GF-D8 (cell line): ENCODE results near the gene FOXO6.
"Not testable (repeated sequence)": the region's sequence is repeated elsewhere in the genome, so short reads cannot be mapped to it uniquely, and the experiment has no call there.

Source experiments
- DNase-seq: peaks from one replicate; lab custom pipeline; 2025; lab: John Stamatoyannopoulos, UW

FOXO6 gene

GRCh38 chr1:41329662-41330587 lies 31.3 kb upstream of the FOXO6 start:
- DNase-seq: no peak

- no peak for DNase-seq
These were observed 30.4 kb upstream of the FOXO6 start for GRCh38 chr1:41330588-41331545.

- DNase-seq: no peak
These were observed 29.7 kb upstream of the FOXO6 start for GRCh38 chr1:41331546-41331917.

DNA sequence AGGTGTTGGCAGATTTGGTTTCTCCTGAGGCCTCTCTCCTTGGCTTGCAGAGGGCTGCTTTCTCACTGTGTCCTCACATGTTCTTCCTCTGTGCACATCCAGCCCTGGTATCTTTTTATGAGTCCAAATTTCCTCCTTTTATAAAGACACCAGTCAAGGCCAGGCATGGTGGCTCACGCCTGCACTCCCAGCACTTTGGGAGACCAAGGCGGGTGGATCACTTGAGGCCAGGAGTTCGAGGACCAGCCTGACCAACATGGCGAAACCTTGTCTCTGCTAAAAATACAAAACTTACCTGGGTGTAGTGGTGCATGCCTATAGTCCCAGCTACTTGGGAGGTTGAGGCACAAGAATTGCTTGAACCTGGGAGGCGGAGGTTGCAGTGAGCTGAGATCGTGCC lies 29.1 kb upstream of the FOXO6 start:
- DNase-seq: not testable (repeated sequence)

DNA sequence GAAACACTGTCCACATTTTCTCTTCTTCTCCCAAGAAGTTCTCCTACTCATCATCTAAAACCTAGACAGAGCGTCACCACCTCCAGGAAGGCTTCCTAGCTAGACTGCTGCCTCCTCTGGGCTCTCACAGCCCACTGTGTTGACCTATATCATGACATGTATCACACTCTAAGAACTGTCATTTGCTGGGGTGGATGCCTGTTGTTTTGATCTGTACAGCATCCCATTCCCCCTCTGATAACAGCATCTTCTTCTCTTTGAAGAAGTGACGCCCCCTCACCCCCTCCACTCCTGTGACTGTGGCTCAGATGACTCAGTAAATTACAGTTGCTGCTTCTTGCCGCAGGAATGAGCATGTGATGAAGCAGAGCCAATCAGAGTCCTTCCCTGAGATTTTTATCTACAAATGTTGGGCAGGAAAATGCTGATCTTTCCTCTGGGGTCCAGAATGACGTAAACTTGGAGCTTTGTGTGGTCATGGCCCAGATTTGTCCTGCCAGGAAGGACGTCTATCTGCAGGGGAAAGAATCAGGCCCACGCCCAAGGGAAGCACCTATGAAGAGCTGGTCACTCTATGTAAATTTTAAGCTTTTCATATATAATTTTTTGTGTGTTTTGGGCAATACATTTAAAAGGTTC lies 28.0 kb upstream of the FOXO6 start:
- no peak for DNase-seq

DNA sequence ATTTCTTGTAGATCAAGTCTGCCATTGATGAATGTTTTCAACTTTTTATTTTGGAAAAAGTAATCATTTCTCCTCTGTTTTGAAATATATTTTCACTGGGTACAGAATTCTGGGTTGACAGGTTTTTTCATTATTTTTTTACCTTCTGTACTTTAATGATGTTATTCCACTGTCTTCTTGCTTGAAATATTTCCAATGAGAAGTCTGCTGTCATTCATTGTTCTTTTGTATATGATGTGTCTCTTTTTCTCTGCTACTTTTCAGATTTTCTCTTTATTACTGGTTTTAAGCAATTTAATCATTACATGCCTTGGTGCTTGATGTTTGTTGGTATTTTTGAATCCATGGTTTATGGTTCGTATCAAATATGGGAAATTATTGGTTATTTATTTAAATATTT lies 22.4 kb upstream of the FOXO6 start:
- DNase-seq: no peak

- no peak for DNase-seq
These were observed 20.4 kb upstream of the FOXO6 start for GRCh38 chr1:41340655-41341364.

GRCh38 chr1:41341365-41341683 lies 19.9 kb upstream of the FOXO6 start:
- no peak for DNase-seq

- DNase-seq: no peak
These were observed 19.3 kb upstream of the FOXO6 start for GRCh38 chr1:41341772-41342562.

DNA sequence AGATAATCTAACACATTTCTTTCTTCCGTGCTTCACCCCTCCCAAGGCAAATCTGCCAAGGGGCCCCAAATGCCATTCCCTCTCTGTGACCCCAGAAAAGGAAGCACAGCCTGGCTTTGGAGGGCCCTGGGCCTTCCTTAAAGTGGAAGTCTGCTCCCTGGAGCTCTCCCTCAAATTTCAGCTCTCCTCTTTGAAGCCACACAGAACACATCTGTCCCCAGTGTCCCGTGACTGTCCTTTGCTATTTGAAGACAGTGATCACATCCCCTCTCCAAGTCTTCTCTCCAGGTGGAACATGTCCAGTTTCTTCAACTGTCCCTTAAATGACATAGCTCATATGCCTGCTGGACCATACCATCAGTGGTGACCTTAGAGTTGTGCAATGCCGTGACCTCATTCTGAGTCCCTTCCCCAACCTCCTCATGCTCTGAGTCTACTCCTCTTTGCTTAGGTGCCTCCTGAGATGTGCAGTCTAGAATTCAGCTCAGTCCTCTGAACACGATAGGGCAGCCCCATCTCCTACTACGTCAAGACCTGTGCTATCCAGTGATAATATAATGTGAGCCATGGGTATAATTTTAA lies 18.4 kb upstream of the FOXO6 start:
- DNase-seq: no peak

DNA sequence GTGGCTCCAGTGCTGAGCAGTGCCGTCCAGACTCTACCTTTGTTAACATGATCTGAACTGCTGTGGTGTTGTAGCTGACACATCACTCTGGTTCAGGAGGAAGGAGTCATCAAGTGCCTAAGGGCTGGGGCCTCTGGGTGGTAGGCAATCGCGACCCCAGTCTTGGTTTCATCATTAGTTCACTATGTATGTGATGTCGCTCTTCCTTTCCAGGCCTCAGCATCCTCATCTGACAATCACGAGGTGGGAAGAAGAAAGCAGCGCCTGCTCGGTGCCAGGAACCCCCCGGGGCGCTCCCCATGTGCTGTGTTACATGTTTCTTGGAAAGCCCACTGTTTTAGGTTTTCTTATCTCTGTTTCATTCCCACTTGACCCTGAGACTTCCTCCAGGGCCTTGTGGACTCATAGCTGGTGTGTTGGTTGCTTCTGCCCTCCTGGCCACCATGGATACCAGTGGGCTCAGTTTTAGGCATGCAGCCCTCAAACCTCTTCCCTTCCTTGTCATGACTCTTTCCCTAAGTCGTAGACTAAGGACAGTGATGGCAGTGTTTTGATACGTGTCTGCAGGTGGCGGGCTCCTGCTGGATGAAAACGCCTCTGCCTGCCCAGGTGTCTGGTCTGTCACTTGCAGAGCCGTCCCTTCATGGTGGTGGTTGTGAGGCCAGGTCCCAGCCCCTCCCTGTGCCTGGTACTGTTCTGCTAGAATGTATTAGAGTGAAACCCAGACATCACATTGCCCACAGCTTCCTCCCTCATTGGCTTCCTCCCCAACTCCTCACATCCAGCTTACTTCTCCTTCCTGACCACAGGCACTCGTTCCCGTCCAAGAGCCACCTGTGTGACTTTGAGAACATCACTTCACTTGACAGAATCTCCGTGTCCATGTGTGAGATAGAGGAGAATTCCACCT lies 17.2 kb upstream of the FOXO6 start:
- no peak for DNase-seq

DNA sequence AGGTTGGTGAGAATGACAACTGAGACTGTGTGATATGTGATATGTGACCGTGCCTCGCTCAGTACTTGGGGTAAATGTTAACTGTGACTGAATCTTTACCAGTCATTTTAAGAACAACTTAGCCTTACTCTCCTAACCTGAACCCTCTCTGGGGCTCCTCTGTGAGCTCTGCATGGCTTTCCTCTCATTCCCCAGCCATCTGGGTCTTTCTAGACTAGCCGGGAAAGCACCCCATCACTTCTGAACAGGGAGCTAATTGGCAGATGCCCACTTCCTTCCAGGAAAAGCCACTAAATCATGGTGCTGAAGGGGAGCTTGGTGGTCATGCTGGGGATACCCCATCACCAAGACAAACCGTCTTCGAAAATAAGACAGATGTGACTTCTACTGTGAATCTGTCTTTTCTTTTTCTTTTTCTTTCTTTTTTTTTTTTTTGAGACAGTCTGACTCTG lies 16.5 kb upstream of the FOXO6 start:
- no peak for DNase-seq

- DNase-seq: no peak
These were observed 15.7 kb upstream of the FOXO6 start for GRCh38 chr1:41345434-41346075.

DNA sequence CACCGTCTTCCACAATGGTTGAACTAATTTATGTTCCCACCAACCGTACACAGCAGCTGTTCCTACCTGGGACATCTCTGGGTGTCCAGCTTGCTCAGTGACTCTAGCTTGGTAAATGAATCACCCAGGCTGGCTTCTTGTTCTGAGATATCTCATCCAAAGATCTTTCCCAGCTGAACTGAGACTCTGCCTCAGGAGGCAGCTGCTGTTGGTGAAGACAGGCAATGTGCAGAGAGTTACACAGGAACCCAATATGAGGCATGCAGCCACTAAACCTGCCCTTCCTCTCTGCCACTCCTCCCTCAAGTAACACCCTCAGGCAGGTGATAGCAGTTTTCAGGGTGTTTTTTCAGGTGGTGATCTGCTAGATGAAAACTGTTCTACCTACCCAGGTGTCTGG lies 14.0 kb upstream of the FOXO6 start:
- DNase-seq: no peak

GRCh38 chr1:41348394-41348793 lies 12.8 kb upstream of the FOXO6 start:
- DNase-seq: no peak

DNA sequence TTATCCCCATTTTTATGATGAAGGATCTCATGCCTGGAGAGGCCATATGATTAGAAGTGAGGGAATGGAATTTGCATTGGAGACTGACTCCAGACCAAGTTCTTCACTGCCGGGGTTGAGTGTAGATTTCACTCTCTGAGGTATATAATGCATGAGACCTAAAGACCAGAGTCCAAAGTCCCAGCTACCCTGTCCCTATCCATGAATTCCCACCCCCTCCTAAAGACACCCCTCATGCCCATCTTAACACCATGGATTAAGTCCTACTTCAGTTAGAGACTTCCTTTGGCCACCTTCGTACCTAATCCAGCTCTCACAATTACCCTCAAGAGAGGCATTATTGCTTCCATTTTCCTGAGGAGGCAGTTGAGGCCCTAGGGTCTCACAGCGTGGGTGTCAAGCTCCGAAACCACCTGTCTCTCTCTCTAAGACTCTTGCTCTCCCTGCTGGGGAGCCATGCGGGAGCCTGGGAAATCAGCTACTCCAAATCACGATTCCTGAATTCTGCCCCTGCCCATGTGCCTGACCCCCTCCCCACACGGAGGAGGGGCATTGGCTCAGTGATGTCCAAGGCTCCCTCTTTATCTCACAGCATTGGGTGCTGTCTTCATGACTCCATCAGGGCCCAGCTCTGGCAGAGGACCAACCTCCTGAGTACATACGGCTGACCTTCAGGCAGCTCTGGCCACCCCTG lies 11.7 kb upstream of the FOXO6 start:
- no peak for DNase-seq

DNA sequence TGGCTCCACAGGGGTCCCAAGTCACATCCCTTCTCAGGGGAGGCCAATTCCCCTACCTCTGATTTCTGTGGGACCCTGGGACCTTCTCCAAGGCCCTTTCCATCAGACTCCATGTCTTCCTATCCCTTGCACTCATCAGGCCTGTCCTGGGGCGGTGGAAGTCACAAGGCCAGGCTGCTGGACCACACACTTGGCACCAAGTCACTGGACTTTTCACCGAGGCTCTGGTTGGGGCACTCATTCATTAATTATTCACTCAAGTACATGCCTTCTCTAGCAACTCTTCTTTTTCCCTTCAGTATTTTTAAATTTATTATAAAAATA lies 11.2 kb upstream of the FOXO6 start:
- no peak for DNase-seq
